HG03097 (cell line): ENCODE results near the gene MYCL.

Experiments used
- ATAC-seq: cut with Tn5 transposase; IDR thresholded peaks from one replicate; pipeline ENCODE4 v1.9.1; 2021; ENCODE audit not compliant: unreplicated experiment, low FRiP score

MYCL gene

DNA sequence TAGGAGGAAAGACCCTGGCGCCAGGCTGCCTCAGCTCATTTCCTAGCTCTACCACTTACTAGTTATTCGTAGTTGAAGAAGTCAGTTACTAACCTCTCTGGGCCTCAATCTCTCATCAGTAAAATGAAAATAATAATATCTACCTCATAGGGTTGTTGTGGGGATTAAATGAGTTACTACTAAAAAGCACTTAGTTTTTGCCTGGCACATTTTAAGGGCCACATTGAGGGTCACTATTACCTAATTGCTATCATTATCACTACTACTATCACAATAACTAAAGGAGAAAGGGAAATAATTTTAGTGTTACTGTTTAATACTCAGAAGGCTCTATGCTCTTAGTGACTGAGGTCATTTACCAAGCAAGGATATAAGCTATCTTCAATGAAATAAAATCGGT lies 43.4 kb downstream of the MYCL start:
- ATAC-seq, result no peak

DNA sequence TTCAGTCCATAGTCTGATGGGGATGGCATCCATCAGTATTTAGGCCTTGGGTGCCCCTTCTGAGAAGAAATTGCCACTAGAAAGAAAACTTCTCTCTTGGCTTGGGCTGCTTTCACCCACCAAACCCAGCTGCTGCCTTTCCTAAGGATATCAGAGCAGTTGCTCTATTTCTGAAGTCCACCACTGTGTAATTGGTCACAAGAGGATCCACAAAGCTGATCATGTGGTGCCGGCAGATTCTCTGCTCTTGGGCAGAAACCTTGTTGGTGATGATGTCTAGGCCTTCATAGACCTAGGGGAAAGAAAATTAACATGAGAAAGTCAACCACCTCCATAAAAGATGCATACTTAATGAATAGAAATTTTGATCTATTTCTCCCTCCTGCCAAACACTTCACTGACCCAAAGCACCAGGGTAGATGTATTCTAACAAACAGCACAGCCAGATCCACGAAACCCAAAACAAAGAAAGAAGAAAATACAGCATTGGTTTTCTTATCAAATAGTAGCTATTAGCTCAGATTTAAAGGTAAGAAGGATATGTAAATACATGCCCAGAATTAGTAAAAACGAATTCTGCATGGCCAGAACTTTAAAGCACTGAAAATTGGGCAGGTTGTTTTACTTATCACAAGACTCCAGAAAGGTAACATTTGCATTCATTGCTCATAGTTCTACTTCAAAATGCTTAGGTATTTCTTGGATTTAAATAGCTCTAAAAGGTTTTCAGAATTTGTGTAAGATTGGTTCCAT lies 44.4 kb downstream of the MYCL start:
- no peak for ATAC-seq

DNA sequence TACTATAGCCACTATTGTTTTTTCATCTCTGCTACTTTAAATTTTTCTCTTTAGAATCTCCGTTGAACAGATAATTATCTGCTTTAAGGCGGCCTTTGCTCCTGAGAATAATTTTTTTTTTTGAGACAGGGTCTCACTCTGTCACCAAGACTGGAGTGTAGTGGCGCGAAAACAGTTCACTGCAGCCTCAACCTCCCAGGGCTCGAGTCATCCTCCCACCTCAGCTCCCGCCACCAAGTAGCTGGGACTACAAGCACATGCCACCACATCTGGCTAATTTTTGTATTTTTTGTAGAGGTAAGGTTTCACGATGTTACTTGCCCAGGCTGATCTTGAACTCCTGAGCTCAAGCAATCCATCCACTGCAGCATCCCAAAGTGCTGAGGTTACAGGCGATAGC lies 47.0 kb downstream of the MYCL start:
- no peak for ATAC-seq

DNA sequence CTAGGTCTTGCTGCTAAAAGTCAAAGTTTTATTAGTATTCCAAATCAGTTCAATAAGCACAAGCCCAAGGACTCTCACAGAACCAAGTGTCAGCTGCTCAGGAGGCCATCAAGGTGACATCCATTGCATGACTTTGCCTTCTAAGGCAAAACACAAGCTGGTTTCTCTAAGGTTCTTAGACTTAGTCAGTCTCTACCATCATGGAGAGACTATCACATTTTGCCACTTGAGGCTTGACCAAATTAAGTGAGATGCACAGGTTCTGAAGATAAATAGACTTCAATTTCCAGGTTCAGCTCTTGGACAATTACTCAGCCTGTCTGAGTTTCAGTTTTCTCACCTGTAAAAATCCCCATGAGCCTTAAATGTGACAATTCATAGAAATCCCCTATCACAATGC lies 47.4 kb downstream of the MYCL start:
- ATAC-seq, result no peak

DNA sequence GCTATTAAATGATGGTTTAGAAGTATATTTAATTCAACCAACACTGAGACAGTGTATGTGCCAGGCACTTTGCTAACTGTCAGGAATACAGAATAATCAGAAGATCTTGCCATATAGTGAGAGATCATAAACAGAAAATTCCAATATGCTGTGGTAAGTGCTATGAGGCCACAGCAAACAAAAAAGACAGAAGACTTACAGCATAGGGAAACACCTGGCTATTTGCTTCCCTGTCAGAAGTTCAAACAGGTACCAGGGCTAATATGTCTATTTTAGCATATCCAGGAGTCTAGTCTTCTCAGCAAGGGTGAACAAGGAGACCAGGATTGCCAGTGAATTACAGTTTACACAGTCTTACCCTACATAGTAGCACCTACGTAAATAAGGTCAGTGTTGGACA lies 48.8 kb downstream of the MYCL start:
- no peak for ATAC-seq

DNA sequence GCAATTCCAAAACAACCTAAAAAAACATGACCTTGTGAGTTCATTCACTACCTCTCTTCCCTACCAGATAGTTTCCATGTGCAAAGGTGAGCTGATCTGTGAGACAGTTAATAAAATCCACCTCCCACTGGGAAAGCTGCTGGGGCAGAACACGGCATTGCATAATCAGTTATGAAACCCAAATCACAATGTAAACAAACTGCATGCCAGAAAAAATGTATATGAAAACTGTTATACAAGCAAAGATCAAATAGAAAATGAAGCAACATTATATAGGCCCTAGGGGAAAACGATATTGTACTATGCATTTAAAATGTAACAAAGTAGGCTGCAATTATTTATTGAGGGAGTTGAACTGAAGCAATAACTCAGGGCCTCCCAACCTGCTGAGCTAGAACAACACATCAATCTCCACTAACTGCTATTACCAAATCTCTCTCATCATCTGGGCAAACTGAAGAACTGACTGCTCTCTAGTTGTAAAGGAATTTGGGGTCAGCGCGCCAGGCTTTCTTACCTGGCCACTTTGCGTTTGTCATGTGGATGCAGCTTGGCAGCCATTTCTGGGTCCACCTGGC lies 49.4 kb downstream of the MYCL start:
- no peak for ATAC-seq

DNA sequence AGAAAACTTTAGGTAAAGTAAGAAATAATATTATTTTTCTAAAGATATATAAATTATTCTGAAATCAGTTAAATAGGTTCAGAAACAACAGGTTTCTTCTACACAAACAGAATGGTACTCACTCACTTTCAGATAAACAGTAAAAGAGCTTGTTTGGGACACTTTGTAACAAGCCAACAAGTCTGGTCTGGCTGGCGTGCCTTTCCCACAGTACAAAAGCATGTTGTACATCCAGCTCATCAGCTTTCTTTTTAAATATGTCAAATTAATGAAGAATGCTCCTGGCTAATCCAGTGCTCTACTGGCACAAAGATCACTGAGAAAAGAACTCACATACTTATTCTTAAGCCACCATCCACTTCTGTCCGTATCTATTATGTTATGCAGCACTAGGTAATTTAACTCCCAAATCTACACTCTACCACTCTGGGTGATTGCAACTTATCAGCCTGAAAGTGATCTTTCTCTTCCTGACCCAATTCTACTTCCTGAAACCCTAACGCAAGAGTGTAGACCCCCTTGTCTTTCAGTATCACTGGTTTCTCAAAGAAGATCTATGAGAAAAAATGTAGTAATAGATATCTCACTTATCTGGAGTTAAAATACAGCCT lies 51.0 kb downstream of the MYCL start:
- no peak for ATAC-seq

DNA sequence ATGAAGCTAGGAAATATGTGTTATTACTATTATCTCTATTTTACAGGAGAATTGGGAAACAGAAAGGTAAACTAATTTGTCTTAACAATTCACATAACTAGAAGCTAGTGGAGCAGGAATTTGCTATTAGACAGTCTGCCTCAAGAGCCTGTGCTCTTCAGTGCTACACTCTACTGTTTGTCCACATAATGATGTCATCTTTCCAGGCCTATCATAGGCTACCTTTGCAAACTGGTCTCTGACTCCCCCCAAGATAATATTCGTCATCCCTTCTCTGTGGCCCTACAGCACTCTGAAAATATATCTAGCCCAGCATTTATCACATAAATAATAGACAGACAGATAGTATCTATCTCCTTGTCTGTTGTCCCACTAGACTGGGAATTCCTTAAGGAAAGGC lies 52.5 kb downstream of the MYCL start:
- no peak for ATAC-seq

DNA sequence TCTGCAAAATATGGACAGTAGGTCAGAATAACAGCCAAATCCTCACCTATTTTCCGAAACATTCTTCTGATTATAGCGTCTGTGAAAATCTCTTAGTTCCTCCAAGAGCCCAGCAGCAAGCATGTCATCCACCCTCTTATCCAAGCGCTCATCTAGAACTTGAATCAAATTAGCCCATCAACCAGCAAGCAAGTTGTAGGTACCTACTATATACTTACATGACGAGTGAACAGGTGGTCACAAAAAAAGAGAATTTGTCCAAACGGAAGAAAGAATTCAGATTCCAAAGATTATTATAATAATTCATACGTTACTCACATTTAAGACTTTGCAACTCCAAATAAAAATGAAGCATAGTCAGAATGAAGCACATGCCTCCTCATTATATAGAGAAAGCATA lies 53.8 kb downstream of the MYCL start:
- ATAC-seq, result no peak

DNA sequence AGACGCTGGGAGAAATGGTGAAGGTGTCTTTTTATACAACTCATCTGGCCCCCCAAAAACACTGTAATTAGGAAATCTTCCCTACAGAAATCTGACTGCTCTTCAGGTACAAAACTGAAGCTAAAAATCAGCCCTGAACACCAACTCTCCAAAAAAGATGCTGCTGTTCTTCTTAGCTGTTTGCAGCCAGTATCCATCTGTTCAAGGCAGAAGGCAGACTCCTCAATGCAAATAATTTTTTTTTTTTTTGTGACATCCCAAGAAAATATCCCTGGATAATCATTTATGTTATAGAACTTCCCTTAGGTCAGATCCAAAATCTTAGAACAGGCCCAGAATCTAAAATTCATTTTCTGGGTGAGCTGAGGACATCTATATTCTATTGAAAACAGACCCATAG lies 54.9 kb downstream of the MYCL start:
- ATAC-seq, result no peak

DNA sequence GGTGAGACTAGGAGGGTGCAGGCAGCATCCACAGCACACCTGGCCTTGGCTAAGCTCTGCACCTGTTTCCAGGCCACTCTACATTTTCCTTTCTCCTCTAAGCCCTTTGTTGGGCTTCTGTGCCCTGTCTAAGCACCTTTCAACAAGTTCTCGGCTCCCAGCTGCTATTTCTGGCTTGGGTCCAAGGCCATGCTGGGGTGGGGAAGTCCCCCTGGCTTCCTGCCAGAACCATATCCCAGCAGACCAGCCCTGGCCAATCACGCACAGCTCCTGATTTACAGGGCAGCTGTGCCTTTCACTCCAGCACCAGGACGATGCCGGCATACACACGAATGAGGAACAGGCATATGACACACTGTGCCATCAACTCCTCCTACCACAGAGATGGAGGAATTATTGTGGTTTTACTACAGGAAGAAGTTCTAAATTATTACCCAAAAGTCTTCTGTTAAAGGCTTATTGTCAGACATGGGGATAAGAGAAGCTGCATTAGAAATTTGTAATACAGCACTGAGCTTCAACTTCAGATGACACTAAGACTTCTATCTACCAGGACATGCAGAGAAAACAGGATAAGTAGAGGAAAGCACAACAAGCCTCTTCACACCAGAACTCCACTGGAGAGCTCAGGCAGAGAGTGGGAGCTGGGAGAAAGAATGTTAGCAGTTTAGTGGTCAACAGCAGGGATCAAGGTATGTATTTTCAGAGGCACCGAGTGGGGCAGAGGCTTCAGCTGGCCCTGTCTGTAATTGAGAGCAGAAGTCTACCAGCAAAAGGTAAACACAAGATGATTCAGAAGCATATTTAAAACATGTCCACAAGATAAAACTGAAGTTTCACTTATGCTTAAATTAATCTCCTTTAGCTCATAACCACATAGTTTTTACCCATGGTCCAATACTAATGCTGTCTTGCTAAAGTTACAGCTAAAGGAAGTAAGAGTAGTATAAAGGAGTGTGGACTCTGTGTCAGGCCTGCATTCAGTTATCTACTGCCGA lies 55.8 kb downstream of the MYCL start:
- ATAC-seq, result peak; percentile 54
